ENCODE results near the gene QRICH2. TPM values are rescaled to one million over a fixed set of nuclear protein-coding genes. Genes with fewer than 3 reads are reported as not detected.

QRICH2 gene
- total RNA-seq, 1 donor from 2014 or later: 15.0 TPM

DNA sequence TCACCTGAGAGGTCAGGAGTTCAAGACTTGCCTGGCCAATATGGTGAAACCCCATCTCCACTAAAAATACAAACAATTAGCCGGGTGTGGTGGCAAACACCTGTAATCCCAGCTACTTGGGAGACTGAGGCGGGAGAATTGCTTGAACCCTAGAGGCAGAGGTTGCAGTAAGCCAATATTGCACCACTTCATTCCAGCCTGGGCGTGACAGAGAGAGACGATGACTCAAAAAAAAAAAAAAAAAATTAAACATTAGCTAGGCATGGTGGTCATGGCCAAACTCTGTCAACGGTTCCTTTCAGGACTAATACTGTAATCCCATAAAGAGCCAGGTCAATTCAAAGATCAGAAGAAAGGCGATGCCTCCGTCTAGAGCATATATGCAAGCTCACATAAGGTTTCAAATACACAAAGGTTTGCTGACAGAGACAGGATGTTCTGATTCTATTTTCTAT lies 70.2 kb downstream of the QRICH2 start:
- TF ChIP-seq, protein P1, sequence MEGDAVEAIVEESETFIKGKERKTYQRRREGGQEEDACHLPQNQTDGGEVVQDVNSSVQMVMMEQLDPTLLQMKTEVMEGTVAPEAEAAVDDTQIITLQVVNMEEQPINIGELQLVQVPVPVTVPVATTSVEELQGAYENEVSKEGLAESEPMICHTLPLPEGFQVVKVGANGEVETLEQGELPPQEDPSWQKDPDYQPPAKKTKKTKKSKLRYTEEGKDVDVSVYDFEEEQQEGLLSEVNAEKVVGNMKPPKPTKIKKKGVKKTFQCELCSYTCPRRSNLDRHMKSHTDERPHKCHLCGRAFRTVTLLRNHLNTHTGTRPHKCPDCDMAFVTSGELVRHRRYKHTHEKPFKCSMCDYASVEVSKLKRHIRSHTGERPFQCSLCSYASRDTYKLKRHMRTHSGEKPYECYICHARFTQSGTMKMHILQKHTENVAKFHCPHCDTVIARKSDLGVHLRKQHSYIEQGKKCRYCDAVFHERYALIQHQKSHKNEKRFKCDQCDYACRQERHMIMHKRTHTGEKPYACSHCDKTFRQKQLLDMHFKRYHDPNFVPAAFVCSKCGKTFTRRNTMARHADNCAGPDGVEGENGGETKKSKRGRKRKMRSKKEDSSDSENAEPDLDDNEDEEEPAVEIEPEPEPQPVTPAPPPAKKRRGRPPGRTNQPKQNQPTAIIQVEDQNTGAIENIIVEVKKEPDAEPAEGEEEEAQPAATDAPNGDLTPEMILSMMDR (IDR thresholded peaks at IDR 0.05; ENCODE audit: unreplicated experiment): no peak
- Mint-ChIP-seq H3K4me3 (ENCODE audit: unreplicated experiment) (no peak overlapping the region), H3K27me3 (ENCODE audit: unreplicated experiment) (peaks cover 8% of the 10 kb centered on the region), H3K9me3 (ENCODE audit: unreplicated experiment) (no peaks in the 10 kb centered on the region), H3K27ac (ENCODE audit: unreplicated experiment) (no peak overlapping the region), H3K36me3 (ENCODE audit: low read depth, unreplicated experiment) (no peaks in the 10 kb centered on the region), H3K4me1 (ENCODE audit: unreplicated experiment) (peaks cover 8% of the 10 kb centered on the region)
- no peak for DNase-seq (ENCODE audit: low spot score)

DNA sequence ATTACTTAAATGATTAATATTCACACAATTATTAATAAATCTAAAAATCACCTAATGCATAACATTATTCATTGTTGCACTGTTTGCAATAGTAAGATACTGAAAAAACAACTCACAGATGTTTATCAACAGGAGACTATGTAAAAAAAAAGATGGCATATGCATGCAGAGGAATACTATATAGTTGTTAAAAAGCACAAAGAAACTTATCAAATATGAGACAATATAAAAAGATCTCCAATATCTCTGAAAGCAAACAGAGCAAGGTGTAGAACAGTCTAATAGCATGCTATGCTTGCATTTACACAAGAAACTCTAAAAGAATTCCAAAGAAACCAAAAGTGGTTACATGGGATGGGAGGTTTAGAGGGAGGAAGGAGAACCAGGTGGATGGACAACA lies 71.5 kb downstream of the QRICH2 start:
- no peak for DNase-seq (ENCODE audit: low spot score)
- H3K4me3 Mint-ChIP-seq (ENCODE audit: unreplicated experiment): no peak overlapping the region
- H3K4me1 Mint-ChIP-seq (ENCODE audit: unreplicated experiment): peaks cover 8% of the 10 kb centered on the region
- no peak overlapping the region for H3K27ac Mint-ChIP-seq (ENCODE audit: unreplicated experiment)
- H3K27me3 Mint-ChIP-seq (ENCODE audit: unreplicated experiment): peaks cover 8% of the 10 kb centered on the region
- TF ChIP-seq, protein P1 (IDR thresholded peaks at IDR 0.05; ENCODE audit: unreplicated experiment): no peak
- no peaks in the 10 kb centered on the region for H3K9me3 Mint-ChIP-seq (ENCODE audit: unreplicated experiment)
- H3K36me3 Mint-ChIP-seq (ENCODE audit: low read depth, unreplicated experiment): no peaks in the 10 kb centered on the region

DNA sequence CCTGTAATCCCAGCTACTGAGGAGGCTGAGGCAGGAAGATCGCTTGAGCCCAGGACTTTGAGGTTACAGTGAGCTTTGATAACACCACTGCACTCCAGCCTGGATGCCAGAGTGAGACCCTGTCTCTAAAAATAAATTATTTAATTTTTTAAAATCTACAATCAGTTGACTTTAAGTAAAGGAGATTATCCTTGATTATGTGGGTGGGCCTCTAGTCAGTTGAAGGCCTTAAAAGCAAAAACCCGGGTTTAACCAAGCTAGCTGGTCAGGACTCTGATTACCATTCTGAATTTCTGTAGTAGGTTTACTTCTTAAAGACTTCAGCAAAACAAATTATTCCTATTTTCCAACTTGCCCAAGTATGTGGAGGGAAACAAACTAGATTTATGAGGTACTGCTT lies 72.2 kb downstream of the QRICH2 start:
- no peak for DNase-seq (ENCODE audit: low spot score)
- H3K36me3 Mint-ChIP-seq (ENCODE audit: low read depth, unreplicated experiment): no peaks in the 10 kb centered on the region
- TF ChIP-seq, protein P1 (IDR thresholded peaks at IDR 0.05; ENCODE audit: unreplicated experiment): no peak
- H3K9me3 Mint-ChIP-seq (ENCODE audit: unreplicated experiment): no peaks in the 10 kb centered on the region
- peaks cover under 1% of the 10 kb centered on the region for H3K4me1 Mint-ChIP-seq (ENCODE audit: unreplicated experiment)
- no peak overlapping the region for H3K27ac Mint-ChIP-seq (ENCODE audit: unreplicated experiment)
- H3K27me3 Mint-ChIP-seq (ENCODE audit: unreplicated experiment): peaks cover 3% of the 10 kb centered on the region
- H3K4me3 Mint-ChIP-seq (ENCODE audit: unreplicated experiment): no peak overlapping the region

DNA sequence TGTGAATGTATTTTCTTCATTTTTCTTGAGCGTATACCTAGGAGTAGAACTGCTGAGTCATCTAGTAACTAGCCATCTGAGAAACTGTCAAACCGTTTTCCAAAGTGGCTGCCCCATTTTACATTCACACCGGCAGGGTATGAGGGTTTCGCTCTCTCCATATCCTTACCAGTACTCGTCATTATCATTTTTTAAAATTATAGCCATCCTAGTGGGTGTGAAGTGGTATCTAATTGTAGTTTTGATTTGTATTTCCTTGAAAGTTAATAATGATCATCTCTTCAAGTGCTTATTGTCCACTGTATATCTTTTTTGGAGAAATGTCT lies 73.8 kb downstream of the QRICH2 start:
- Mint-ChIP-seq H3K4me1 (ENCODE audit: unreplicated experiment) (no peaks in the 10 kb centered on the region), H3K9me3 (ENCODE audit: unreplicated experiment) (no peaks in the 10 kb centered on the region)
- TF ChIP-seq, protein P1 (IDR thresholded peaks at IDR 0.05; ENCODE audit: unreplicated experiment): no peak

DNA sequence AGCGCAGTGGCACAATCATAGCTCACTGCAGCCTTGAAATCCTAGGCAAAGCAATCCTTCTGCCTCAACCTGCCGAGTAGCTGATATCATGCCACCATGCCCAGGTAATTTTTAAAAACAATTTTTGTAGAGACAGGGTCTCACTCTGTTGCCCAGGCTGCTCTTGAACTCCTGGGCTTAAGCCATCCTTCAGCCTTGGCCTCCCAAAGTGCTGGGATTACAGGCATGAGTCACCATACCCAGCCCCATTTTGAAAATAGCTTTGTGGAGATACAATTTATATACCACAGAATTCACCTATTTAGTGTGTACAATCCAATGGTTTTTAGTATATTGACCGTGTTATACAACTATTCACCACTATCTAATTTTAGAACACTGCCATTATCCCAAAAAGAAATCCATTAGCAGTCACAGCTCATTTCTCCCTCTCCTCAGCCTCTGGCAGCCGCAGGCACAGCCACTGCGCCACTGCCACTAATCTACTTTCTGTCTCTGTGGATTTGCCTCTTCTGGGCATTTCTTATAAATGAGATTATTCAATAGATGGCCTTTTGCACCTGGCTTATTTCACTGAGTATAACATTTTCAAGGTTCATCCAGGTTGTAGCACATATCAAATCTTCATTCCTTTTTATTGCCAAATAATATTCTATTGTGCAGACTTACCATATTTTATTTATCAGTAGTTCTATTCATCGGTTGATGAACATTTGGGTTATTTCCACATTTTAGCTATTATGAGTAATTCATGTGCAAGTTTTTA lies 74.3 kb downstream of the QRICH2 start:
- TF ChIP-seq, protein P1 (IDR thresholded peaks at IDR 0.05; ENCODE audit: unreplicated experiment): no peak
- no peak for DNase-seq (ENCODE audit: low spot score)
- no peak overlapping the region for H3K27ac Mint-ChIP-seq (ENCODE audit: unreplicated experiment)
- no peaks in the 10 kb centered on the region for H3K4me1 Mint-ChIP-seq (ENCODE audit: unreplicated experiment)
- no peak overlapping the region for H3K4me3 Mint-ChIP-seq (ENCODE audit: unreplicated experiment)
- no peaks in the 10 kb centered on the region for H3K36me3 Mint-ChIP-seq (ENCODE audit: low read depth, unreplicated experiment)
- no peaks in the 10 kb centered on the region for H3K27me3 Mint-ChIP-seq (ENCODE audit: unreplicated experiment)
- H3K9me3 Mint-ChIP-seq (ENCODE audit: unreplicated experiment): no peaks in the 10 kb centered on the region

More for the DNA sequence above, 73.8 kb downstream of the QRICH2 start:
- Mint-ChIP-seq H3K36me3 (ENCODE audit: low read depth, unreplicated experiment) (no peaks in the 10 kb centered on the region), H3K27me3 (ENCODE audit: unreplicated experiment) (peaks cover 2% of the 10 kb centered on the region), H3K27ac (ENCODE audit: unreplicated experiment) (no peak overlapping the region), H3K4me3 (ENCODE audit: unreplicated experiment) (no peak overlapping the region)
- DNase-seq (ENCODE audit: low spot score): no peak
